Caco-2 (cell line): ENCODE results near the gene ID4. TPM values are rescaled to one million over a fixed set of nuclear protein-coding genes. Genes with fewer than 3 reads are reported as not detected.
"Not testable (repeated sequence)": the region's sequence is repeated elsewhere in the genome, so short reads cannot be mapped to it uniquely, and the experiment has no call there.

Experiments used
- BruUV-seq: library from RNA; stranded (reverse); fragments of 400-500 nt; replicated peaks from 2 replicates; lab custom pipeline; 2021; lab: Mats Ljungman, UMichigan
- CTCF ChIA-PET: fragments of 300-600 bp; sonication (Branson Sonifier 250); formaldehyde crosslinking; loops from one replicate; lab custom pipeline; 2022; ENCODE audit warnings: antibody characterized with exemption; lab: Charles Lee
- POLR2A ChIA-PET: fragments of 300-600 bp; sonication (Branson Sonifier 250); formaldehyde crosslinking; loops from one replicate; lab custom pipeline; 2022; ENCODE audit warnings: antibody characterized with exemption; lab: Charles Lee
- DNase-seq, 2 experiments: peaks; one replicate each; pipeline versions ENCODE4 v3.0.0 to v3.0.0-alpha.2; 2020 to 2022
- H3K27me3 ChIP-seq: replicated peaks from 2 replicates; pipeline ENCODE4 v1.6.0; 2011; ENCODE audit warnings: low read length; ENCODE audit not compliant: control insufficient read depth, insufficient read depth
- H3K36me3 ChIP-seq: 2 replicates; pipeline ENCODE4 v1.5.1; 2011; ENCODE audit warnings: low read length; ENCODE audit not compliant: control insufficient read depth, insufficient read depth
- H3K4me1 ChIP-seq: fragments of 250-450 bp; sonication (Bioruptor Pico); 2 replicates; pipeline ENCODE4 v1.5.1; 2020; ENCODE audit warnings: mild to moderate bottlenecking
- H3K4me3 ChIP-seq: 2 replicates; pipeline ENCODE4 v1.5.1; 2011; ENCODE audit warnings: low read depth, mild to moderate bottlenecking, control low read depth, low read length
- H3K9me3 ChIP-seq: fragments of 250-450 bp; sonication (Bioruptor Pico); 2 replicates; pipeline ENCODE4 v1.5.1; 2020; ENCODE audit warnings: mild to moderate bottlenecking, moderate library complexity
- H3K27ac Mint-ChIP-seq: one replicate; pipeline ENCODE4 v1.8.0; 2022; ENCODE audit warnings: mixed read lengths; ENCODE audit not compliant: unreplicated experiment
- H3K27me3 Mint-ChIP-seq: one replicate; pipeline ENCODE4 v1.8.0; 2022; ENCODE audit warnings: mixed read lengths; ENCODE audit not compliant: insufficient read depth, unreplicated experiment
- H3K36me3 Mint-ChIP-seq: one replicate; pipeline ENCODE4 v1.8.0; 2022; ENCODE audit warnings: mild to moderate bottlenecking, mixed read lengths; ENCODE audit not compliant: insufficient read depth, unreplicated experiment
- H3K4me1 Mint-ChIP-seq: one replicate; pipeline ENCODE4 v1.8.0; 2022; ENCODE audit warnings: low read depth, mixed read lengths; ENCODE audit not compliant: unreplicated experiment
- H3K4me3 Mint-ChIP-seq: one replicate; pipeline ENCODE4 v1.8.0; 2022; ENCODE audit warnings: mild to moderate bottlenecking, moderate library complexity, mixed read lengths; ENCODE audit not compliant: unreplicated experiment
- H3K9me3 Mint-ChIP-seq: one replicate; pipeline ENCODE4 v1.8.0; 2022; ENCODE audit warnings: mixed read lengths; ENCODE audit not compliant: unreplicated experiment
- CTCF ChIP-seq, 2 experiments: fragments of 200-600 bp in 1 of 2; IDR thresholded peaks; 1 replicate in 1 of 2; 2 replicates in 1 of 2; pipeline versions ENCODE4 v1.5.1 to v1.8.0; 2011 to 2022; ENCODE audit warnings: antibody characterized with exemption in 1 of 2, control low read depth in 1 of 2, inconsistent platforms in 1 of 2, low read depth in 1 of 2, low read length in 1 of 2, mild to moderate bottlenecking in 1 of 2, moderate library complexity in 1 of 2; ENCODE audit not compliant: insufficient read depth in 1 of 2, severe bottlenecking in 1 of 2, unreplicated experiment in 1 of 2
- intact Hi-C: fragments of 100-400 bp; cut with micrococcal nuclease; formaldehyde crosslinking; loops from one replicate; pipeline ENCODE4 v1.10.0; 2022; ENCODE audit not compliant: unreplicated experiment
- total RNA-seq: library from RNA; stranded (reverse); gene quantifications from 2 replicates; pipeline ENCODE4 v1.2.3, GENCODE V29; 2022

The ID4 gene
- total RNA-seq, 1 experiment from 2014 or later: not detected

- H3K27ac Mint-ChIP-seq: no peak overlapping the region
These were observed 15.8 kb downstream of the ID4 start for GRCh38 chr6:19852927-19853326.

GRCh38 chr6:19854421-19855015 lies 17.3 kb downstream of the ID4 start:
- DNase-seq, POLR2A ChIA-PET, H3K4me1 ChIP-seq, H3K9me3 ChIP-seq, H3K4me3 Mint-ChIP-seq, H3K4me1 Mint-ChIP-seq, H3K4me3 ChIP-seq, H3K27ac Mint-ChIP-seq, CTCF ChIA-PET, BruUV-seq, H3K27me3 ChIP-seq, H3K36me3 Mint-ChIP-seq, H3K9me3 Mint-ChIP-seq, H3K36me3 ChIP-seq: not testable (repeated sequence)
- intact Hi-C loops: loop anchor here (5.0 to 10.0 kb wide), 3 partner anchors 140 to 830 kb away; no protein-coding TSS in a partner anchor
- H3K27me3 Mint-ChIP-seq: peaks cover 11% of the 10 kb centered on the region

More at GRCh38 chr6:19852927-19853326, 15.8 kb downstream of the ID4 start:
- BruUV-seq: no TSS peak
- DNase-seq: no peak
- ChIA-PET CTCF (no interaction called here), POLR2A (no interaction called here)
- H3K9me3 ChIP-seq: no peaks in the 10 kb centered on the region
- H3K36me3 ChIP-seq: no peaks in the 10 kb centered on the region
- H3K27me3 ChIP-seq: no peaks in the 10 kb centered on the region
- TF ChIP-seq CTCF (IDR thresholded peaks at IDR 0.05; ENCODE audit: insufficient read depth in 1 of 2, low read depth in 1 of 2, low read length in 1 of 2, severe bottlenecking in 1 of 2, unreplicated experiment in 1 of 2): no peak
- no peak overlapping the region for H3K4me3 Mint-ChIP-seq
- H3K9me3 Mint-ChIP-seq: no peaks in the 10 kb centered on the region
- no peak overlapping the region for H3K4me3 ChIP-seq
- H3K4me1 ChIP-seq: no peaks in the 10 kb centered on the region
- no peaks in the 10 kb centered on the region for H3K4me1 Mint-ChIP-seq
- H3K36me3 Mint-ChIP-seq: no peaks in the 10 kb centered on the region
- intact Hi-C loops: loop anchor here (1.0 to 10.0 kb wide), 5 partner anchors 41 to 828 kb away; no protein-coding TSS in a partner anchor
- peaks cover 15% of the 10 kb centered on the region for H3K27me3 Mint-ChIP-seq

- Histone ChIP-seq H3K36me3 (no peaks in the 10 kb centered on the region), H3K27me3 (no peaks in the 10 kb centered on the region), H3K4me1 (no peaks in the 10 kb centered on the region), H3K9me3 (no peaks in the 10 kb centered on the region), H3K4me3 (no peak overlapping the region)
- intact Hi-C loops: loop anchor here (10.0 kb wide), 2 partner anchors 141 to 831 kb away; no protein-coding TSS in a partner anchor
- Mint-ChIP-seq H3K27me3 (peaks cover 12% of the 10 kb centered on the region), H3K27ac (no peak overlapping the region), H3K4me3 (no peak overlapping the region), H3K36me3 (no peaks in the 10 kb centered on the region), H3K9me3 (no peaks in the 10 kb centered on the region), H3K4me1 (no peaks in the 10 kb centered on the region)
- DNase-seq: no peak
- CTCF ChIA-PET: no interaction called here
- POLR2A ChIA-PET: no interaction called here
- no TSS peak for BruUV-seq
- no peak for TF ChIP-seq CTCF (IDR thresholded peaks at IDR 0.05; ENCODE audit: insufficient read depth in 1 of 2, low read depth in 1 of 2, low read length in 1 of 2, severe bottlenecking in 1 of 2, unreplicated experiment in 1 of 2)
These were observed 18.4 kb downstream of the ID4 start for GRCh38 chr6:19855536-19855935.
